Dendritic cell treated with granulocyte-macrophage colony-stimulating factor and Interleukin-4, amounts not matched to agents 40 ng/mL and 50 ng/mL, for 4 days (primary cell): ENCODE data around the gene CLIP4.

Source experiments
- H3K27ac Mint-ChIP-seq: one replicate; pipeline ENCODE4 v1.8.0; 2022; ENCODE audit warnings: mild to moderate bottlenecking, mixed read lengths
- H3K27me3 Mint-ChIP-seq: one replicate; pipeline ENCODE4 v1.8.0; 2022; ENCODE audit warnings: mild to moderate bottlenecking, mixed read lengths
- H3K36me3 Mint-ChIP-seq: one replicate; pipeline ENCODE4 v1.8.0; 2022; ENCODE audit warnings: low read depth, mixed read lengths
- H3K4me1 Mint-ChIP-seq: one replicate; pipeline ENCODE4 v1.8.0; 2022; ENCODE audit warnings: low read depth, mixed read lengths
- H3K4me3 Mint-ChIP-seq: one replicate; pipeline ENCODE4 v1.8.0; 2022; ENCODE audit warnings: mild to moderate bottlenecking, moderate library complexity, mixed read lengths
- H3K9me3 Mint-ChIP-seq: one replicate; pipeline ENCODE4 v1.8.0; 2022; ENCODE audit warnings: mixed read lengths
- intact Hi-C: fragments of 100-400 bp; cut with micrococcal nuclease; formaldehyde crosslinking; loops from one replicate; pipeline ENCODE4 v1.15.0; 2022

The CLIP4 gene

GRCh38 chr2:29219374-29219773 is 104.2 kb downstream of the CLIP4 start:
- Mint-ChIP-seq H3K36me3 (no peaks in the 10 kb centered on the region), H3K4me3 (no peak overlapping the region), H3K9me3 (no peaks in the 10 kb centered on the region), H3K27me3 (peaks cover 9% of the 10 kb centered on the region), H3K27ac (no peak overlapping the region), H3K4me1 (no peaks in the 10 kb centered on the region)
- intact Hi-C loops = no loop called here

- intact Hi-C loops = no loop called here
- Mint-ChIP-seq H3K27ac (no peak overlapping the region), H3K4me3 (no peak overlapping the region), H3K27me3 (peaks cover 12% of the 10 kb centered on the region), H3K9me3 (no peaks in the 10 kb centered on the region), H3K4me1 (no peaks in the 10 kb centered on the region), H3K36me3 (no peaks in the 10 kb centered on the region)
Measured at GRCh38 chr2:29220506-29221270, 105.5 kb downstream of the CLIP4 start.

GRCh38 chr2:29222381-29223179 is 107.4 kb downstream of the CLIP4 start:
- Mint-ChIP-seq H3K27me3 (peaks cover 16% of the 10 kb centered on the region), H3K4me1 (no peaks in the 10 kb centered on the region), H3K4me3 (no peak overlapping the region), H3K27ac (no peak overlapping the region), H3K36me3 (no peaks in the 10 kb centered on the region), H3K9me3 (no peaks in the 10 kb centered on the region)
- intact Hi-C loops = no loop called here

GRCh38 chr2:29223257-29223656 is 108.0 kb downstream of the CLIP4 start:
- Mint-ChIP-seq H3K27me3 (peaks cover 18% of the 10 kb centered on the region), H3K4me3 (no peak overlapping the region), H3K36me3 (no peaks in the 10 kb centered on the region), H3K9me3 (no peaks in the 10 kb centered on the region), H3K27ac (no peak overlapping the region), H3K4me1 (no peaks in the 10 kb centered on the region)
- intact Hi-C loops = no loop called here

- H3K4me3 Mint-ChIP-seq = no peak overlapping the region
- peaks cover 18% of the 10 kb centered on the region for H3K27me3 Mint-ChIP-seq
- no peak overlapping the region for H3K27ac Mint-ChIP-seq
- no peaks in the 10 kb centered on the region for H3K36me3 Mint-ChIP-seq
- no peaks in the 10 kb centered on the region for H3K9me3 Mint-ChIP-seq
- no peaks in the 10 kb centered on the region for H3K4me1 Mint-ChIP-seq
- intact Hi-C loops = no loop called here
Measured at GRCh38 chr2:29223851-29224692, 108.9 kb downstream of the CLIP4 start.

GRCh38 chr2:29224693-29225551 is 109.7 kb downstream of the CLIP4 start:
- intact Hi-C loops = no loop called here
- H3K27ac Mint-ChIP-seq = no peak overlapping the region

GRCh38 chr2:29225814-29226213 is 110.6 kb downstream of the CLIP4 start:
- Mint-ChIP-seq H3K4me1 (no peaks in the 10 kb centered on the region), H3K27me3 (peaks cover 21% of the 10 kb centered on the region), H3K9me3 (no peaks in the 10 kb centered on the region), H3K27ac (no peak overlapping the region), H3K36me3 (no peaks in the 10 kb centered on the region), H3K4me3 (no peak overlapping the region)
- intact Hi-C loops = no loop called here

More at GRCh38 chr2:29224693-29225551, 109.7 kb downstream of the CLIP4 start:
- H3K36me3 Mint-ChIP-seq = no peaks in the 10 kb centered on the region
- H3K4me3 Mint-ChIP-seq = no peak overlapping the region
- no peaks in the 10 kb centered on the region for H3K4me1 Mint-ChIP-seq
- H3K27me3 Mint-ChIP-seq = peaks cover 18% of the 10 kb centered on the region
- H3K9me3 Mint-ChIP-seq = no peaks in the 10 kb centered on the region

GRCh38 chr2:29226375-29226774 is 111.2 kb downstream of the CLIP4 start:
- H3K36me3 Mint-ChIP-seq = no peaks in the 10 kb centered on the region
- H3K27me3 Mint-ChIP-seq = peaks cover 19% of the 10 kb centered on the region
- no peaks in the 10 kb centered on the region for H3K9me3 Mint-ChIP-seq
- intact Hi-C loops = no loop called here
- no peaks in the 10 kb centered on the region for H3K4me1 Mint-ChIP-seq
- no peak overlapping the region for H3K27ac Mint-ChIP-seq
- H3K4me3 Mint-ChIP-seq = no peak overlapping the region

GRCh38 chr2:29226808-29227207 is 111.6 kb downstream of the CLIP4 start:
- H3K4me1 Mint-ChIP-seq = no peaks in the 10 kb centered on the region
- no peaks in the 10 kb centered on the region for H3K9me3 Mint-ChIP-seq
- intact Hi-C loops = no loop called here
- H3K27me3 Mint-ChIP-seq = peaks cover 19% of the 10 kb centered on the region
- H3K4me3 Mint-ChIP-seq = no peak overlapping the region
- H3K36me3 Mint-ChIP-seq = no peaks in the 10 kb centered on the region
- no peak overlapping the region for H3K27ac Mint-ChIP-seq

GRCh38 chr2:29227935-29228675 is 112.9 kb downstream of the CLIP4 start:
- peaks cover 17% of the 10 kb centered on the region for H3K27me3 Mint-ChIP-seq
- H3K9me3 Mint-ChIP-seq = no peaks in the 10 kb centered on the region
- no peak overlapping the region for H3K27ac Mint-ChIP-seq
- no peaks in the 10 kb centered on the region for H3K4me1 Mint-ChIP-seq
- intact Hi-C loops = no loop called here
- H3K36me3 Mint-ChIP-seq = no peaks in the 10 kb centered on the region
- H3K4me3 Mint-ChIP-seq = no peak overlapping the region

GRCh38 chr2:29228947-29229346 is 113.7 kb downstream of the CLIP4 start:
- Mint-ChIP-seq H3K4me1 (no peaks in the 10 kb centered on the region), H3K27me3 (peaks cover 20% of the 10 kb centered on the region), H3K9me3 (no peaks in the 10 kb centered on the region), H3K4me3 (no peak overlapping the region), H3K27ac (no peak overlapping the region), H3K36me3 (no peaks in the 10 kb centered on the region)
- intact Hi-C loops = no loop called here

- intact Hi-C loops = no loop called here
- no peak overlapping the region for H3K27ac Mint-ChIP-seq
- H3K4me1 Mint-ChIP-seq = no peaks in the 10 kb centered on the region
- H3K9me3 Mint-ChIP-seq = no peaks in the 10 kb centered on the region
- H3K36me3 Mint-ChIP-seq = no peaks in the 10 kb centered on the region
- H3K4me3 Mint-ChIP-seq = no peak overlapping the region
- H3K27me3 Mint-ChIP-seq = peaks cover 22% of the 10 kb centered on the region
Measured at GRCh38 chr2:29229640-29230039, 114.4 kb downstream of the CLIP4 start.

GRCh38 chr2:29232041-29232440 is 116.8 kb downstream of the CLIP4 start:
- Mint-ChIP-seq H3K4me3 (no peak overlapping the region), H3K27me3 (peaks cover 14% of the 10 kb centered on the region), H3K4me1 (no peaks in the 10 kb centered on the region), H3K27ac (no peak overlapping the region), H3K9me3 (no peaks in the 10 kb centered on the region), H3K36me3 (no peaks in the 10 kb centered on the region)
- intact Hi-C loops = no loop called here
